Prostate gland (tissue), 2 donors: ENCODE data around the gene SSX5. TPM values are rescaled to one million over a fixed set of nuclear protein-coding genes. Genes with fewer than 3 reads are reported as not detected.
"Not testable (repeated sequence)": the region's sequence is repeated elsewhere in the genome, so short reads cannot be mapped to it uniquely, and the experiment has no call there.

Experiments
- DNase-seq: peaks from one replicate; pipeline ENCODE4 v3.0.0-alpha.2; 2019; ENCODE audit warnings: low spot score
- H3K27ac ChIP-seq, 2 donors: fragments of 200-600 bp; sonication (generic); 2 replicates each; pipeline ENCODE4 v1.5.1; 2017 to 2019
- H3K27me3 ChIP-seq: fragments of 200-600 bp; sonication (generic); replicated peaks from 2 replicates; pipeline ENCODE4 v1.5.1; 2019; ENCODE audit not compliant: insufficient read depth
- H3K36me3 ChIP-seq, 2 donors: fragments of 200-600 bp; sonication (generic); 1 replicate in 1 of 2; 2 replicates in 1 of 2; pipeline versions ENCODE4 v1.5.1 to v1.8.1; 2017 to 2019
- H3K4me1 ChIP-seq: fragments of 200-600 bp; sonication (generic); replicated peaks from 2 replicates; pipeline ENCODE4 v1.5.1; 2019
- H3K4me3 ChIP-seq, 2 donors: fragments of 200-600 bp; sonication (generic); 2 replicates each; pipeline ENCODE4 v1.5.1; 2017 to 2019
- H3K9me3 ChIP-seq: fragments of 200-600 bp; sonication (generic); 2 replicates; pipeline ENCODE4 v1.5.1; 2017
- POLR2A ChIP-seq: fragments of 450-650 bp; IDR thresholded peaks from one replicate; pipeline ENCODE4 v1.6.1; 2016; ENCODE audit warnings: antibody characterized with exemption, mild to moderate bottlenecking
- POLR2AphosphoS5 ChIP-seq: sonication (generic); formaldehyde crosslinking; IDR thresholded peaks from one replicate; pipeline ENCODE4 v1.6.1; 2017; ENCODE audit warnings: antibody characterized with exemption
- WGBS: methylation state at CpG from one replicate; pipeline ENCODE4 v1.1.5; 2018; 5-methylcytosine and 5-hydroxymethylcytosine counted together
- intact Hi-C: fragments of 100-400 bp; cut with DNase I; formaldehyde crosslinking; loops from one replicate; pipeline ENCODE4 v1.14.2; 2022
- total RNA-seq, 2 donors: library from RNA; depleted of rRNA; stranded (reverse); fragments of >200 nt; gene quantifications; one replicate each; pipeline ENCODE4 v1.1.0, GENCODE V29; 2016
- TF ChIP-seq, protein P1 (sequence below), 4 experiments: fragments of 200-600 bp in 2 of 4; fragments of 450-650 bp in 2 of 4; sonication (generic) in 2 of 4; IDR thresholded peaks; 1 replicate in 3 of 4; 2 replicates in 1 of 4; pipeline ENCODE4 v1.5.1; 2016 to 2019; ENCODE audit warnings: antibody characterized with exemption in 4 of 4, mild to moderate bottlenecking in 2 of 4, moderate library complexity in 2 of 4

SSX5 gene
- total RNA-seq, 2 donors from 2014 or later: not detected

DNA sequence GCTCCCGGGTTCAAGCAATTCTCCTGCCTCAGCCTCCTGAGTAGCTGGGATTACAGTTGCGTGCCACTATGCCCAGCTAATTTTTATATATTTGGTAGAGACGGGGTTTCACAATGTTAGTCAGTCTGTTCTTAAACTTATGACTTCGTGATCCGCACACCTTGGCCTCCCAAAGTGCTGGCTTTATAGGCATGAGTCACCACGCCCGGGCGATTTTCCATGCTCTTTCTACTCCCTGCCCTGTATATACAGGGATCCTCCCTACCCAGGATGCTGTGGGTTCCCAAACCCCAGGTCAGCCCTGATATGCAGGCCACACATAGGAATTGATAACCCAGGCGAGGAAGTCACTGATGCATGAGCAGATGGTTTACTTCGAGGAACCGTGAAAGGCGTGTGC is 31.4 kb downstream of the SSX5 start:
- DNase-seq: no peak
- no peaks in the 10 kb centered on the region for H3K27me3 ChIP-seq
- no peak overlapping the region for H3K4me3 ChIP-seq
- no peaks in the 10 kb centered on the region for H3K9me3 ChIP-seq
- H3K4me1 ChIP-seq: no peaks in the 10 kb centered on the region
- TF ChIP-seq, protein P1, sequence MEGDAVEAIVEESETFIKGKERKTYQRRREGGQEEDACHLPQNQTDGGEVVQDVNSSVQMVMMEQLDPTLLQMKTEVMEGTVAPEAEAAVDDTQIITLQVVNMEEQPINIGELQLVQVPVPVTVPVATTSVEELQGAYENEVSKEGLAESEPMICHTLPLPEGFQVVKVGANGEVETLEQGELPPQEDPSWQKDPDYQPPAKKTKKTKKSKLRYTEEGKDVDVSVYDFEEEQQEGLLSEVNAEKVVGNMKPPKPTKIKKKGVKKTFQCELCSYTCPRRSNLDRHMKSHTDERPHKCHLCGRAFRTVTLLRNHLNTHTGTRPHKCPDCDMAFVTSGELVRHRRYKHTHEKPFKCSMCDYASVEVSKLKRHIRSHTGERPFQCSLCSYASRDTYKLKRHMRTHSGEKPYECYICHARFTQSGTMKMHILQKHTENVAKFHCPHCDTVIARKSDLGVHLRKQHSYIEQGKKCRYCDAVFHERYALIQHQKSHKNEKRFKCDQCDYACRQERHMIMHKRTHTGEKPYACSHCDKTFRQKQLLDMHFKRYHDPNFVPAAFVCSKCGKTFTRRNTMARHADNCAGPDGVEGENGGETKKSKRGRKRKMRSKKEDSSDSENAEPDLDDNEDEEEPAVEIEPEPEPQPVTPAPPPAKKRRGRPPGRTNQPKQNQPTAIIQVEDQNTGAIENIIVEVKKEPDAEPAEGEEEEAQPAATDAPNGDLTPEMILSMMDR (IDR thresholded peaks at IDR 0.05): no peak
- no peak for TF ChIP-seq POLR2A
- TF ChIP-seq POLR2AphosphoS5: no peak
- no peak overlapping the region for H3K27ac ChIP-seq
- H3K36me3 ChIP-seq: no peaks in the 10 kb centered on the region
- WGBS: 81% methylated on average over 10 of the region's 12 CpGs
- intact Hi-C loops: no loop called here

- TF ChIP-seq POLR2A (no peak), POLR2AphosphoS5 (no peak)
- TF ChIP-seq, protein P1 (IDR thresholded peaks at IDR 0.05): no peak
- 90% methylated on average over 12 of the region's 12 CpGs for WGBS
- Histone ChIP-seq H3K9me3 (no peaks in the 10 kb centered on the region), H3K4me1 (no peaks in the 10 kb centered on the region), H3K27ac (no peak overlapping the region), H3K27me3 (no peaks in the 10 kb centered on the region), H3K4me3 (no peak overlapping the region), H3K36me3 (no peaks in the 10 kb centered on the region)
- no peak for DNase-seq
- intact Hi-C loops: no loop called here
Measured at GRCh38 chrX:48156014-48156413, 40.6 kb downstream of the SSX5 start.

DNA sequence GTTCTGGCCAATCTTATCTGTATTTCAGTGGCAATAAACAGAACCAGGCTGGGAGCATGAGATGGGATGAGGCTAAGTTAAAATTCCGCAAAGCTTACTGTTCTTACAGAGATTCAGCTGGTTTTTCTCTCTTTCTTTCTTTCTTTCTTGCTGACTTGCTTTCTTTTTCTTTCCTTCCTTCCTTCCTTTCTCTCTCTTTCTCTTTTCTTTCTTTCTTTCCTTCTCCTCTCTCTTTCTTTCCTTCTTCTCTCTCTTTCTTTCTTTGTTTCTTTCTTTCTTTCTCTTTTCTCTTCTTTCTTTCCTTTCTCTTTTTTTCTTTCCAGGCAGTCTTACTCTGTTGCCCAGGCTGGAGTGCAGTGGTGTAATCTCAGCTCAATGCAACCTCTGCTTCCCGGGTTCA is 41.8 kb downstream of the SSX5 start:
- 100% methylated on average over 2 of the region's 2 CpGs for WGBS
- Histone ChIP-seq H3K4me3 (no peak overlapping the region), H3K27me3 (no peaks in the 10 kb centered on the region), H3K9me3 (no peaks in the 10 kb centered on the region), H3K36me3 (no peaks in the 10 kb centered on the region), H3K4me1 (no peaks in the 10 kb centered on the region), H3K27ac (no peak overlapping the region)
- no peak for DNase-seq
- intact Hi-C loops: no loop called here
- TF ChIP-seq, protein P1 (IDR thresholded peaks at IDR 0.05): no peak
- TF ChIP-seq POLR2AphosphoS5: no peak
- TF ChIP-seq POLR2A: no peak

DNA sequence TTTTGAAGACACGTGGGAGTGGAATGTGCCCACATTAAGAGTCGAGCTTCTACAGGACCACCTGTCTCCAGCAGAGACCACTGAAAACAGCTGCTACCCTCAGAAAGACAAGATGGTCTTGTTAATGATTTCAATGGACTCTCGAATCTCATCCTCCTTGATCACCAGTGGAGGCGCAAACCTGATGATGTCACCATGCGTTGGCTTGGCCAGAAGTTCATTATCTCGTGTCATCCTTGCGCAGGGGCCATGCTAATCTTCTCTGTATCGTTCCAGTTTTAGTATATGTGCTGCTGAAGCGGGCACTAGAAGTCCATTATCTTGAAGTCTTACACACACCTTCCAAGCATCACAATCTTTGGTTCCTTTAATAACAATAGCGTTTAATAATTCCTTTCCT is 42.8 kb downstream of the SSX5 start:
- intact Hi-C loops: no loop called here
- Histone ChIP-seq H3K36me3 (no peaks in the 10 kb centered on the region), H3K4me1 (no peaks in the 10 kb centered on the region), H3K27ac (no peak overlapping the region), H3K9me3 (no peaks in the 10 kb centered on the region), H3K4me3 (no peak overlapping the region), H3K27me3 (no peaks in the 10 kb centered on the region)
- TF ChIP-seq, protein P1 (IDR thresholded peaks at IDR 0.05): no peak
- TF ChIP-seq POLR2A: no peak
- TF ChIP-seq POLR2AphosphoS5: no peak
- DNase-seq: no peak
- WGBS: 75% methylated on average over 10 of the region's 10 CpGs

- H3K4me3 ChIP-seq, H3K4me1 ChIP-seq, intact Hi-C loops, H3K9me3 ChIP-seq, H3K27ac ChIP-seq, H3K36me3 ChIP-seq, H3K27me3 ChIP-seq, DNase-seq: not testable (repeated sequence)
- WGBS: 66% methylated on average over 11 of the region's 11 CpGs
Measured at GRCh38 chrX:48142697-48143096, 53.9 kb downstream of the SSX5 start.

- no CpG with 5 or more reads among the region's 2 CpGs for WGBS
- H3K27me3 ChIP-seq, H3K4me1 ChIP-seq, H3K9me3 ChIP-seq, H3K4me3 ChIP-seq, H3K27ac ChIP-seq, DNase-seq, H3K36me3 ChIP-seq, intact Hi-C loops: not testable (repeated sequence)
Measured at GRCh38 chrX:48141810-48142508, 54.6 kb downstream of the SSX5 start.

DNA sequence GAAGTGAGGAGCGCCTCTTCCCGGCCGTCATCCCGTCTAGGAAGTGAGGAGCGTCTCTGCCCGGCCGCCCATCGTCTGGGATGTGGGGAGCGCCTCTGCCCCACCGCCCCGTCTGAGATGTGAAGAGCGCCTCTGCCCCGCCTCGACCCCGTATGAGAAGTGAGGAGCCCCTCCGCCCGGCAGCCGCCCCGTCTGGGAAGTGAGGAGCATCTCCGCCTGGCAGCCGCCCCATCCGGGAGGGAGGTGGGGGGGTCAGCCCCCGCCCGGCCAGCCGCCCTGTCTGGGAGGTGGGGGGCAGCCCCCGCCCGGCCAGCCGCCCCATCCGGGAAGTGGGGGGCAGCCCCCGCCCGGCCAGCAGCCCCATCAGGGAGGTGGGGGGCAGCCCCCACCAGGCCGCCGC is 57.5 kb downstream of the SSX5 start:
- intact Hi-C loops: not testable (repeated sequence)

More for the DNA sequence above, 57.5 kb downstream of the SSX5 start:
- H3K9me3 ChIP-seq, H3K4me3 ChIP-seq, H3K27ac ChIP-seq, H3K36me3 ChIP-seq, DNase-seq, H3K27me3 ChIP-seq, H3K4me1 ChIP-seq: not testable (repeated sequence)
- 100% methylated on average over 2 of the region's 33 CpGs for WGBS
